Gastrocnemius medialis (tissue), 4 donors: ENCODE results near the gene ASIC3.

Source experiments
- POLR2A ChIP-seq, 2 donors: fragments of 450-650 bp; IDR thresholded peaks; one replicate each; pipeline ENCODE4 v1.6.1; 2017; ENCODE audit warnings: antibody characterized with exemption in 2 of 2, mild to moderate bottlenecking in 2 of 2, moderate library complexity in 2 of 2
- TF ChIP-seq, protein P1 (sequence below), 5 experiments: fragments of 450-650 bp in 3 of 5; fragments of 200-600 bp in 2 of 5; sonication (generic) in 2 of 5; IDR thresholded peaks in 4 of 5; conservative IDR thresholded peaks in 1 of 5; 1 replicate in 4 of 5; 2 replicates in 1 of 5; pipeline ENCODE4 v1.5.1; 2016 to 2019; ENCODE audit warnings: antibody characterized with exemption in 5 of 5, mild to moderate bottlenecking in 3 of 5, moderate library complexity in 3 of 5

DNA sequence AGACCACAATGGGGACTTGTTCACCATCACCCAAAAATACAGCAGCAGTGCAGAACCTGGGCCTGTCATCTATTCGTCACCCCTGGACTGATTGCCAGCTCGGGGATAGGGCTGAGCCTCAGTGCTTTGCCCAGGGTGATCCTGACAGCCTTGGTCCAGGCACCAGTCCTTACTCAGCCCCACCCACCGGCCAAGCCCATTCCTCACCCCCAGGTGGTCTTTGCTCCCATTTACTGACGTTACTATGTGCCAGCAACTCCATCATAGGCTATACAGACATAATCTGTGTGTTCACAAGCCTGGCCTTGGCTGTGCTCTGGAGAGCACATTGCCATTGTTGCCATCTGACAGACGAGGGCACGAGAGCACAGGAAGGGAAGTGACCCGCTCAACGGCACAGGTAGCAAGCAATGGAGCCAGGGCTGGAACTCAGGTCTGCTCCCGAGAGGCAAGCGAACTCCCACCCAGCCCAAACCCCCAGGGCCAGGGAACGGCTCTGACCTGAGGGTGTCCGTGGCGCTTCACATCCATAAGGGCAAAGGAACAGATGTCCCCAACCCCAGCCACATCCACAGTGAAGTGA lies 30.9 kb upstream of the ASIC3 start:
- TF ChIP-seq, protein P1, sequence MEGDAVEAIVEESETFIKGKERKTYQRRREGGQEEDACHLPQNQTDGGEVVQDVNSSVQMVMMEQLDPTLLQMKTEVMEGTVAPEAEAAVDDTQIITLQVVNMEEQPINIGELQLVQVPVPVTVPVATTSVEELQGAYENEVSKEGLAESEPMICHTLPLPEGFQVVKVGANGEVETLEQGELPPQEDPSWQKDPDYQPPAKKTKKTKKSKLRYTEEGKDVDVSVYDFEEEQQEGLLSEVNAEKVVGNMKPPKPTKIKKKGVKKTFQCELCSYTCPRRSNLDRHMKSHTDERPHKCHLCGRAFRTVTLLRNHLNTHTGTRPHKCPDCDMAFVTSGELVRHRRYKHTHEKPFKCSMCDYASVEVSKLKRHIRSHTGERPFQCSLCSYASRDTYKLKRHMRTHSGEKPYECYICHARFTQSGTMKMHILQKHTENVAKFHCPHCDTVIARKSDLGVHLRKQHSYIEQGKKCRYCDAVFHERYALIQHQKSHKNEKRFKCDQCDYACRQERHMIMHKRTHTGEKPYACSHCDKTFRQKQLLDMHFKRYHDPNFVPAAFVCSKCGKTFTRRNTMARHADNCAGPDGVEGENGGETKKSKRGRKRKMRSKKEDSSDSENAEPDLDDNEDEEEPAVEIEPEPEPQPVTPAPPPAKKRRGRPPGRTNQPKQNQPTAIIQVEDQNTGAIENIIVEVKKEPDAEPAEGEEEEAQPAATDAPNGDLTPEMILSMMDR (IDR thresholded peaks at IDR 0.05 in 4 of 5, conservative IDR thresholded peaks at IDR 0.05 in 1 of 5), result no peak
- TF ChIP-seq POLR2A (IDR thresholded peaks at IDR 0.05), result no peak
